Measurements from ENCODE around the gene KIF12.
"Not testable (repeated sequence)": the region's sequence is repeated elsewhere in the genome, so short reads cannot be mapped to it uniquely, and the experiment has no call there.

Gene KIF12

GRCh38 chr9:114051281-114051680 lies 47.8 kb downstream of the KIF12 start:
- in situ Hi-C loops (cut with HindIII; ENCODE audit: low sequenced_read_pairs), result no loop called here

- in situ Hi-C loops (cut with HindIII; ENCODE audit: low sequenced_read_pairs), result no loop called here
Measured at GRCh38 chr9:114050646-114051045, 48.4 kb downstream of the KIF12 start.

- in situ Hi-C loops (cut with HindIII; ENCODE audit: low sequenced_read_pairs), result no loop called here
Measured at GRCh38 chr9:114050226-114050568, 48.9 kb downstream of the KIF12 start.

GRCh38 chr9:114049441-114050225 lies 49.5 kb downstream of the KIF12 start:
- in situ Hi-C loops (cut with HindIII; ENCODE audit: low sequenced_read_pairs), result no loop called here

GRCh38 chr9:114048533-114049415 lies 50.3 kb downstream of the KIF12 start:
- in situ Hi-C loops (cut with HindIII; ENCODE audit: low sequenced_read_pairs), result no loop called here

- in situ Hi-C loops (cut with HindIII; ENCODE audit: low sequenced_read_pairs), result no loop called here
Measured at GRCh38 chr9:114047717-114048116, 51.4 kb downstream of the KIF12 start.

- in situ Hi-C loops (cut with HindIII; ENCODE audit: low sequenced_read_pairs), result no loop called here
Measured at GRCh38 chr9:114046875-114047274, 52.2 kb downstream of the KIF12 start.

GRCh38 chr9:114046237-114046755 lies 52.8 kb downstream of the KIF12 start:
- in situ Hi-C loops (cut with HindIII; ENCODE audit: low sequenced_read_pairs), result no loop called here

GRCh38 chr9:114043660-114044059 lies 55.4 kb downstream of the KIF12 start:
- in situ Hi-C loops (cut with HindIII; ENCODE audit: low sequenced_read_pairs), result not testable (repeated sequence)

Data from endothelial cell of hepatic sinusoid (primary cell).